Erythroblast (primary cell): Measurements from ENCODE around the gene OR10A7.

Experiments used
- GATA1 ChIP-seq: IDR thresholded peaks from 2 replicates; pipeline ENCODE4 v1.6.1; 2011; ENCODE audit warnings: low read depth, mild to moderate bottlenecking, control low read depth, low read length, moderate library complexity
- POLR2A ChIP-seq: IDR thresholded peaks from 2 replicates; pipeline ENCODE4 v1.6.1; 2011; ENCODE audit warnings: mild to moderate bottlenecking, low read length

DNA sequence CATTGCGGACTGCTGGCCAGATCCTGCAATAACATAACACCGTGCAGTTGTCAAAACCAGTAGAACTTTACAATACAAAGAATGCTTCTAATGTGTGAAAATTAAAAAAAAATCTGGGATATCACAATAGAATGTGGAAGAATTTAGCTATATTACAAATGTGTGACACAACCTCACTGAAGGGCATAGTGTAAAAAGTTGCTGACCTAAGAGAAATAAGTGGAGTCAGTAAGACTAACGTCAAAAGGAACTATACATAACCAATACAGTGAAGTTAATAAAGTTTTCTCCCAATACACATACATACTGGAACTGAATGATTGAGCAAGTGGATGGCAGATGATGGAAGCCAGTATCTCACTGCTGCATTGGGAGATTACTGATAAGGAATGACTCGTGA, 36.0 kb downstream of the OR10A7 start:
- TF ChIP-seq POLR2A, result no peak
- no peak for TF ChIP-seq GATA1
